Limb (tissue), 2 donors: Measurements from ENCODE around the gene SH2D4B.

Experiments
- DNase-seq, 2 donors: peaks; one replicate each; pipeline ENCODE4 v3.0.0-alpha.2; 2016; ENCODE audit errors: extremely low spot score in 2 of 2

Gene SH2D4B

DNA sequence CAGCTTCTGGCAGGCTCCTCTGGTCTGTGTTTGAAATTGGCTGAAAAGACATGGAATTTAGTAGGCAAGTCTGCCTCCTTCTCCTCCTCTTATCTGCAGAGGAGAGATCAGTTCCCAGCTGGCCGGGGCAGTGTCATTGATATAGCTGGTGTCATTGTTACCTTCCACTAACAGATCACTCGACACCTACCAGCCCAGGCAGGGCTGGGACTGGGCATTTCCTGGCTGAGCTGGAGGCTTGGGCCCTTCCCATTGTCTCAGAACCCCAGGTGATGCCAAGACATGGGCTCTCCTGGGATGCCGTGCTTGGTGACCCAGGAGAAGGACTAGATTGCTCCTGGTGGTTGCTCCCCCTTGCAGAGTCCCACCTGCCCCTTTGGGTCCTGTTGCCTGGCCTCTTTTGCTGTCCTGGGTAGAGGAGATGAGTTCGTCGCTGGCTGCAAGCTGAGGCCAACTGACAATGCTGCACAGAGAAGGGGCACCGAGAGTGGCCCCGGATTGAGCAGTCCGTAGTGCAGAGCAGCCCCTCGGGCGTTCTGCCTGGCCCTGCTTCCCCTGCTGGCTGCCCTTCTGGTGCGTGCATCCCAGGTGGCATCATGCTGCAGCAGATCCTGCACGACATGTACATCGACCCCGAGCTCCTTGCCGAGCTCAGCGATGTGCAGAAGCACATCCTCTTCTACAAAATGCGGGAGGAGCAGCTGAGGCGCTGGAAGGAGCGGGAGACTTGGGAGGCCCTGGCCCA is at the start of gene SH2D4B:
SH2D4B (plus strand) TSS at position 167 of the 745 bp plus-strand sequence; CDS start at position 597, 430 bp downstream.
- no peak for DNase-seq

GRCh38 chr10:80488539-80489066 is 49.1 kb upstream of the SH2D4B start:
- DNase-seq: no peak

- no peak for DNase-seq
Observed at GRCh38 chr10:80489371-80490112, 48.2 kb upstream of the SH2D4B start.

DNA sequence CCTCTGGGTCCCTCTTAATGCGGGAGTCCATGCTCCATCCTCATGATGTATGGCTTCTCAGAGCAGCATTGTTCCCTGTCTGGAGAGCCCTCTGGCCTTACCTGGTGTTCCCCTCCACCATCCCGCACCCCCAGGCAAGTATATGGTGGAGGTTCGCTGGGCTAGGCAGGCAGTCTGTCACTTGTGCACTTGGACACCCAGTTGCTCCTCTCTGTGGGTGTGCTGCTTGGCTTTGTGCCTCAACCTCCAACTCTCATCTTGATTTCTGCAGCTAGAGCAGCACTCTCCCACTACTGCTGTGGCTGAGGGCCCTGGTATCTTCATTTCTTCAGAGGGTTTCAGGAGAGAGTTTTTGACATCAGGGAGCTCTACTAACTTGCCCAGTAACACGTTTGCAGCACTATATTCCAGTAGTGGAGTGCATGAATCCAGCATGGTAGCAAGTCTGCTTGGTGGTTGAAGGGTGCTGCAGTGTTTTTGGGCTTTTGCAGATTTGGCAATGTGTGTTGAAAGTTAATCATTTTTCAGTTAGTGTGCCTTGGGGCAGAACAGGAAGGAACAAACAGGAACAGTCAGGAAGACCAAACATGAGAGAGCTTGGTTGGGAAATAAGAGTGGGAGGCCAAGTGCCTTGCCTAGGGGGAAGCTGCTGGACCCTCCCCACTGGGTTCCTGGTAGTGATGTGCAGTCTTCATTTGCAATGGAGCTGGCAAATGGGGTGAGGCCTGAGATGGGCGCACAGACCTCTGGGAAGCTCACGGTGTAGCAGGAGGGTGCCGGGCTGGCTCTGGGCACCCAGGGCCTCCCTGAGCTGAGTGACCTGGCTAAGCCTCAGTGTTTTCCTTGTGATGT is 46.2 kb upstream of the SH2D4B start:
- DNase-seq: no peak

DNA sequence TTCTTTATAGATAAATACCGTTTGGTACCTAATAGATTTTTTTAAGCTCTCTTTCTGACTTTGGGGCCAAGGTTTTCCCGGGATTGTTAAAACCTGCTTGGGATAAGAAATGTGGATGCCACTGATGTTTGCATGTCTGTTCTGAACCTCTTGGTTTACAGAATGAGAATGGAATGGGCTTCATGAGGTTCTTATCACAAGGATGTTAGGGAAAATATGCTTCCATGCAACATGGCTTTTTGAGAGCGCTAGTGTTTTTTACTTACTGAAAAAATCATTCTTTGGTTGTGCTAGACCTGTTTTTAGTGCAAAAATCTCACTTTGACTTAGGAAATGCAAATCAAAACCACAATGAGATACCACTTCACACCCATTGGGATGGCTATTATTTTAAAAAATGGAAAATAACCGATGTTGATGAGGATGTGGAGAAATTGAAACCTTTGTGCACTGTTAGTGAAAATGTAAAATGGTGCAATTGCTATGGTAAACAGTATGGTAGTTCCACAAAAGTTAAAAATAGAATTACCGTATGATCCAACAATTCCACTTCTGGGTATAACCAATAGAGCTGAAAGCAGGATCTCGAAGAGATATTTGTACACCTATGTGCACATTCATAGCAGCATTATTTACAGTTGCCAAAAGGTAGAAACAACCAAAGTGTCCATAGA is 44.7 kb upstream of the SH2D4B start:
- no peak for DNase-seq

DNA sequence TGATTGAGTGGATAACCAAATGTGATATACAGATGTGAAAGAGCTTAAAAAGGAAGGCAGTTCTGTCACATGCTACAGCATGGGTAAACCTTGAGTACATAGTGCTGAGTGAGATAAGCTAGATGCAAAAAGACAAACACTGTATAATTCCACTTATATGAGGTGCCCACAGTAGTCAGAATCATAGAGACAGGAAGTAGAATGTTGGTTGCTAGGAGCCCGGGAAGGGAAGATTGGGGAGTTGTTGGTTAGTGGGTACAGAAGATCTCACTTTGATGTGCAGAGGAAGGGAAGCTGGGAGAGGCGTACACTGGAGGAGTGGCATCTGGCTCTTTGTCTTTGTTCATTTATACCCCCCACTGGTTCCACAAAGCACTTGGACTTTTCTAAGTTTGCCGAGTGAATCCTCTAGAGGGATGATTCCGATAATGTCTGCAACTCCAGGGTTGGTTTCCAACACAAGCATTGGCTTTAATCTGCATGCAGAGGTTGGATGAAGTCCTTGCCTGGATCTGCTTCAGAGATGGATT is 44.1 kb upstream of the SH2D4B start:
- no peak for DNase-seq

DNA sequence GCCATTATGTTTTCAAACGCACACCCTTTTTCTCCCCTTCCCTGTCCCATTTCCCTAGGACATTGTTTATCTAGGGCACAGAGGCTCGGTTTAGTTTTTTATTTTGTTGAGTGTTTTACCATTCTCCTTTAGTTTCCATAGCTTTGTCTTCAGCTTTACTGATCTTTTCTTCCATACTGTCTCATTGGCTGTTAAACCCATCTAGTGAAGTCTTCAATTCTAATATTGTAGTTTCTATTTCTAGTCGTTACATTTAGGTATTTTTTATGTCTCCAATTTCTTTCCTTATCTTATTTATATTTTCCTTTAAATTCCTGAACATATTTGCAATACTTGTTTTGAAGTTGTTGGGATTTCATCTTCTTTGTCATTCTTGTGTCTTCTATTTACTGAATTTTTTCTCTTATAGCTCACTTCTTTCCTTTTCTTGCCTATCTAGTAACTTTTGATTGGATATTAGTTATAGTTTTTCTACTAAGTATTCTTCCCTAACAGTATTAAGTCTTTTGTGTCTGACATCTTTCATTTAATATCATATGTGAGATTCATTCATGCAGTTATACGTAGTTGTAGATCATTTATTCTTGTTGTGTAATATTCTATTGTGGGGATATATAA is 41.0 kb upstream of the SH2D4B start:
- no peak for DNase-seq

DNA sequence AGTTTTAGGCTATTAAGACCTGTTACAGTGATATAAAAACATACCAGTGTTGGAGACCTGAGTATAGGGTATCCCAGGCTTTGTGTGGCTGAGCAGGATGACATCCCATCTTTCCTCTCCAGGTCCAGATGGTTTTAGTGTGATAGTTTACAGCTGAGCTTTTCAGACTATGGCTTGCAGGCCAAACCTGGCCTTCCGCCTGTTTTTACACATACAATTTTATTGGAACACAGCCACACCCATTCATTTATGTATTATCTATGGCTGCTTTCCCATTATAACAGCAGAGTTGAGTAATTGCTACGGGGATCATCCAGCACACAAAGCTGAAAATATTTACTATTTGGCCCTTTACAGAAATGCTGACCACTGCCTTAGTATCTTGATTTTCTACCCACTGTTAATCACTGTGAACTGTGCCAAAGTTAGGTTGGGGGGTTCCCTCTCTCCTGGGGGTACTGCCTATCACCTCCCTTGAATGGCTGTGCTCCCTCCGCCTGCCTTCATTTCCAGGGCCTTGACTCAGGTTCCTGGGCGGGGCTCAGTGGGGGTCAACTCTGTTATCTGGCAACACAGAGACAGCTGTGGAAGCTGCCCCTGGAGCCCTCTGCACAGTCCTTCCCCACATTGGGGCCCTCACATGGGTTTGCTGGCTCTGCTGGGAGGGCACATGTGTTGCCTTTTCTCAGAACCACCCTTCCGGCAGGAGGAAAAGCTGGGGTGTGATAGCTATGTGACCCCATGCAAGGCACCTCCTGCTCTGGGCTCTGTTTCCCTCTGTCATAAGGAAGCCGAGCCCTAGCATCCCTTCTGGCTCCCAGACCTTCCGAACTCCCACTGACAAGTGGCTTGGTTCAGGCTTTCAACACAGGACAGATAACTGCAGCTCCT is 40.3 kb upstream of the SH2D4B start:
- peak in 1 of 2 donors; percentile 51 for DNase-seq

GRCh38 chr10:80498078-80498832 is 39.4 kb upstream of the SH2D4B start:
- no peak for DNase-seq

DNA sequence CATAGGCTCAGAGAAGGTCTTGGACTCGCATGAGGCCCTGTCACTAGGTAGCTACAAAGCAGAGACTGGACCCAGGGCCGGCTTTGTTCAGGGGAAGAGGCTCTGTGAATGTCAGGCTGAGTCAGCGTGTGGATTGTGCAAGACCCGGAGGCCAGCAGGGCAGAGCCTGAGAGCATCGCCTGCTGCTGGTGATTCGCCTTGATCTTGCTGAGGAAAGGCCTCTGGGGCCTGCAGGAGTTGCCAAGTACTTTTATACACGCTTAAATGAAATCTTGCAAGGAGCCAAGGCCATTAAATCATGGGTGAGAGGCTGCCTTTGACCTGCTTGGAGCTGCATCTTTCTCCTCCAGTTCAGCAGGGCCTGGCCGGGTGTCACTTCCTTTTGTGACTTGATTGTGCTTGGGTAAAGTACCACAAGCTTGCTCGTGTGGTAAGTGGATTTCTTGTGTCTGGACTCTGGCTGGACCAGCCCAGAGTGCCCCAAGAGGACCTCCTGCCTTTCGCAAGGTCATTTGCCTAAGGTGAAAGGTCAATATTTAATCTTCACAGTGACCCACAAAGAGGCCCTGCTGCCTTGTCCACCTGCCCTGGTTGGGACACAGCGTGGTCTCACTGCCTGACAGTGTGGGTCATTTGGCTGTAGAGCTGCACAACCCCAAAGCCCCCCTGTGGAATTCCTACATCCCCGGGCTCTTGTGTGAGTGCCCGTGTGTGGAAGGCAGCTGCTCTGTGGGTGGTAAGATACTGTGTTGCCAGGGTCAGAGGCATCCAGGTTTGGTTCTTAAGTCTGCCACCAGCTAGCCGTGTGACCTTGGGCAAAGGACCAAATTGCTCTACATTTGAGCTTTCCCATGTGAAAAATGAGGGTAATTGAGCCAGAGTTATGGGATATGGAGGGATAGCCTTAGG is 38.6 kb upstream of the SH2D4B start:
- DNase-seq: peak; percentile 54 to 55

- no peak for DNase-seq
Observed at GRCh38 chr10:80500572-80501380, 36.9 kb upstream of the SH2D4B start.

DNA sequence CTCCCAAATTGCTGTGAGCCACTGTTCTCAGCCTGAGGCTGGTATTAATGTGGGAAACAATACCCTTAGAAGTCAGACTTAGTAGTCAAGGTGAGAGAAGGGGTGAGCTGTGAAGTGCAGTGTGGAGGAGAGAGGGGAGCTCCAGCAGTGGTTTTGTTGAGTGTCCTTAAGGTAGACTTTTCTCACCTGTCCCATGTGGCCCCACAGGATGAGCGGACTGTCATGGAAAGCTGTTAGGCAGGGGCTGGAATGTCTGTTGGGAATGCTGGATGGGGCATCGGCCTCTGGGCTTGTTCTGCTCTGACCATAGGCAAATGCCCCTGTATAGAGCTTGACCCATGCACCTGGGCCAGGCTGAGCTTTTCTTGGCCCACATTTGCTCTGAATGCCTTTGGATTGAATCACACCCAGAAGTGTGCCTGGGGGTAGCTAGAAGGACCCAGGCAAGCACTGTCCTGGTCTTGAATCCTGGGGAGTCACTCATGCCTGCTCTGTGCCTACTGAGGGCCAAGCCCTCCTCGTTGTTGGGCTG is 36.3 kb upstream of the SH2D4B start:
- DNase-seq: no peak

- DNase-seq: no peak
Observed at GRCh38 chr10:80501913-80502521, 35.7 kb upstream of the SH2D4B start.

DNA sequence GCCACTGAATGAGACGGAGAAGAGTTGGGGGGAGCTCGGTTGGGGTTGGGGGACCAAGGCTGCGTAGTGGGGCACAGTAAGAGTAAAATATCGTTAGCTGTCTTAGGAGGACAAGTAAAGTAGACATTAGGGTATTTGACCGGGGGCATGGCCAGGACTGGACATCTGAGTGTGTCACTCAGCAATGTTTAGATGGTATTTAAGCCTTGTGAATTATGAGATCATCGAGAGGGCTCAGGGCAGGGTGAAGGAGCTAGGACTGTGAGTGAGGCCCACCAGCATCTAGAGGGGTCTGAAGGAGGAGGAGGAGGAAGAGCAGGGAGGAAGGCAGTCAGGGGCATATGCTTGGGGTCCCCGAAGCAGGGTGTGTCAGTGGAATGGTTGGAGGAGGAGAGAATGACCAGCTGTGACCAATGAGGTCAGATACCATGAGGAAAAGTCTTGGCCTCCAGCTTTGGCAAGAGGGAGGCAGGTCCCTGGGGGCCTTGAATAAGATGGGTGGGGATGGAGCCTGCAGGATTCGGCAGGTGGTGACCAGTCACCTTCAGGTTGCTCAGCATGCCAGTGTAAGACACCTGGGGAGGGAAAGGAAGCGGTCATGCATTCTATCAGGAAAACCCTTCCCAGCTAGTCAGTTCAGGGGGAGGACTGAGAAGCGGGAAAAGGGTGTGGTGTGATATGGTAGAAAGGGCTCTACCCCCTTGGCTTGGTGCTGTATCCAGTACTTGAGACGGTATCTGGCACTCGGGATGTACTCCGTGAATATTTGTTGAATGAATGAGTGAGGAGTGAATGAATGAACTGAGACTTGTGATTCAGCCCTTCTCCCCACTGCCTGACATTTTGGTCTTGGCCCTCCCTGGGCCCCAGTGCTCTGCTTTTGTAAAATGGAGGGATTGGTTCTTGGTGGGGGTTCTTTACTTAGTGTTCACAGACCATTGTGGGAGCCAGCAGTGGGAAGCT is 34.8 kb upstream of the SH2D4B start:
- no peak for DNase-seq

DNA sequence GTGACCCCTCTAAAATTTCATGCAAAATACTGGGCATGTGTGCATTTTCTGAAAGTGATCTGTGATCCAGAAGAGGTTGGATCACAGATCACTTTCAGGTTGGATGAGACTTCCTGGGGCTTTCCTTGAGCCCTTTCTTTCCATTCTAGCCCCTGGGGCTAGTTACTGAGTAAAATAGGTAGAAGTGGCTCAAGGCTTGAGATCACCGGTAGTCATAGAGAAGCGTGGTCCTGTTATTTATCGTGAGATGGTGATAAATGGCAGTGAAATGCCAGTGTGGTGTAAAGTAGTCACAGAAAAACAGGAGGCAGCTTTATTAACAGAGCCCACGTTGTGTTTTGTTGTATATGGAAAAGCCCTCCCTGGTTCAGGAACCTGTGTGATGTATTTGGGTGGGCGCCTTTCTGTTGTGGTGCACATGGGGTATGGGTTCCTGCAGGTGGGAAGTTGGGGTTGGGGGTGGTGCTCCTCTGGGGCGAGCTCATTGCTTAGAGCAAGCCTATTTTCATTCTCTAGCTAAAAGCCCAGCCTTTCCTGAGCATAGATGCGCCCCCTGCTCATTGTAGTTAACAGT is 34.0 kb upstream of the SH2D4B start:
- DNase-seq: no peak
